Raji (cell line): ENCODE results near the gene SPPL2B.
A peak's percentile ranks its signal among the peaks of the same experiment; 100 is the strongest.

Experiments used
- POLR2A ChIP-seq: IDR thresholded peaks from 2 replicates; pipeline ENCODE4 v1.6.1; 2011; ENCODE audit warnings: low read depth, low read length, control low read depth; ENCODE audit not compliant: insufficient read depth

Gene SPPL2B, protein sequence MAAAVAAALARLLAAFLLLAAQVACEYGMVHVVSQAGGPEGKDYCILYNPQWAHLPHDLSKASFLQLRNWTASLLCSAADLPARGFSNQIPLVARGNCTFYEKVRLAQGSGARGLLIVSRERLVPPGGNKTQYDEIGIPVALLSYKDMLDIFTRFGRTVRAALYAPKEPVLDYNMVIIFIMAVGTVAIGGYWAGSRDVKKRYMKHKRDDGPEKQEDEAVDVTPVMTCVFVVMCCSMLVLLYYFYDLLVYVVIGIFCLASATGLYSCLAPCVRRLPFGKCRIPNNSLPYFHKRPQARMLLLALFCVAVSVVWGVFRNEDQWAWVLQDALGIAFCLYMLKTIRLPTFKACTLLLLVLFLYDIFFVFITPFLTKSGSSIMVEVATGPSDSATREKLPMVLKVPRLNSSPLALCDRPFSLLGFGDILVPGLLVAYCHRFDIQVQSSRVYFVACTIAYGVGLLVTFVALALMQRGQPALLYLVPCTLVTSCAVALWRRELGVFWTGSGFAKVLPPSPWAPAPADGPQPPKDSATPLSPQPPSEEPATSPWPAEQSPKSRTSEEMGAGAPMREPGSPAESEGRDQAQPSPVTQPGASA

DNA sequence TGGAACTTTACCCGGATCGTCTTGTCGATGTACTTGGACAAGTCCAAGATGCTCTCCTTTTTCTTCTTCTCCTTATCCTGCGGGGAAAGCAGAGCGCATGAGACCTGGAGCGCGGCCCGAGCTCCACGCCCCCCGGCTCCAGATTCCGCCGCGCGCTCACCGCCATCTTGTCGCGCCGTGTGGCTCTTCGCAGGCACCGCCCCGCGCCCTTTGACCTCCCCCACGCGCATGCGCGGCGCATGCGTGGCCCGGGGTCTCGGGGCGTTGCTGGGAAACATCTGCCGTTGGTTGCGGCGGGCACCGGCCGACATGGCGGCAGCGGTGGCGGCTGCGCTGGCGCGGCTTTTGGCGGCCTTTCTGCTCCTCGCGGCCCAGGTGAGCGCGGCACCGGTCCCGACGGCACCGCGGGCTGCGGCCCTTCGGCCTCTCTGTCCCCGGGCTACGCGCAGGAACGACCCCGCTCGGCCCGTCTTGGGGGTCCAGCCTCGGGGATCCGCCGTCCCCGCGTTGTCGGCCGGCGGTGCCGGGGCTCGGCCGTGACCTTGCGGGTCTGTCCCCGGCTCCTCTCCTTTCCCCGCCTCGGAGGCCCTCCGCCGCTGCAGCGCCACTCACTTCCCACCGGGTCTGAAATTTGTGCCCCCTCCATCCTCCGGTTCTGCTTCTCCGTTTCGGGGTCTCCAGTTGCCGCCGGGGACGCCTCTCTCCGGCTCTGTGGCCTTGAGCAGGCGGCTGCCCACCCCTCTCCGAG is at the start of gene SPPL2B, which contains the start of gene LSM7:
TSS of gene SPPL2B (plus strand) at position 284 of the 748 bp plus-strand sequence. CDS start at position 310, 26 bp downstream.
TSS of gene LSM7 (minus strand) at position 186 of the 748 bp plus-strand sequence. CDS start at position 166, 20 bp downstream.
- TF ChIP-seq POLR2A: peak; percentile 92

DNA sequence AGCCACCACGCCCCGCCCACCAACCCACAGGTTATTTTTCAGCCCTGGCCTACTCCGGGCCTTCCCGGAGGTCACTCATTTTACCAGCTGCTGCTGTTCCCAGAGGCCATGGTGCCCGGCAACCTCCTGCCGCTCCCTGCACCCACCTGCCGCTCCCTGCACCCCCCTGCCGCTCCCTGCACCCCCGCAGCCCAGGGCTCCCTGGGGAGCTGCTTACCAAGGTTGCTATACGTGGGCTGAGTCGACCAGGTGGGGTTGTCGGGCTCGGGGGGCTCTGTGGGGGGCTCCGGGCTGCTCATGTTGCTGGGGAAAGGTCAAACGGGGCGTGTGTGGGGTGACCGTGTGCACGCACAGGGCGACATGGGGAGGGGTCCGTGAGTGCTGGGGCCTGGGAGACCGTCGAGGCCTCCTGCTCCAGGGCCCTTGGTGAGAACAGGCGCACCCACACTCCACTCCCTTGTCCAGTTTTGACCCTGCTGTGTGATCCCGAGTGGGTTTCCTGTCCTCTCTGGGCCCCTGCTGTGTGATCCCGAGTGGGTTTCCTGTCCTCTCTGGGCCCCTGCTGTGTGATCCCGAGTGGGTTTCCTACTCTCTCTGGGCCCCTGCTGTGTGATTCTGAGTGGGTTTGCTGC is 47.7 kb upstream of the SPPL2B start:
- TF ChIP-seq POLR2A: no peak

DNA sequence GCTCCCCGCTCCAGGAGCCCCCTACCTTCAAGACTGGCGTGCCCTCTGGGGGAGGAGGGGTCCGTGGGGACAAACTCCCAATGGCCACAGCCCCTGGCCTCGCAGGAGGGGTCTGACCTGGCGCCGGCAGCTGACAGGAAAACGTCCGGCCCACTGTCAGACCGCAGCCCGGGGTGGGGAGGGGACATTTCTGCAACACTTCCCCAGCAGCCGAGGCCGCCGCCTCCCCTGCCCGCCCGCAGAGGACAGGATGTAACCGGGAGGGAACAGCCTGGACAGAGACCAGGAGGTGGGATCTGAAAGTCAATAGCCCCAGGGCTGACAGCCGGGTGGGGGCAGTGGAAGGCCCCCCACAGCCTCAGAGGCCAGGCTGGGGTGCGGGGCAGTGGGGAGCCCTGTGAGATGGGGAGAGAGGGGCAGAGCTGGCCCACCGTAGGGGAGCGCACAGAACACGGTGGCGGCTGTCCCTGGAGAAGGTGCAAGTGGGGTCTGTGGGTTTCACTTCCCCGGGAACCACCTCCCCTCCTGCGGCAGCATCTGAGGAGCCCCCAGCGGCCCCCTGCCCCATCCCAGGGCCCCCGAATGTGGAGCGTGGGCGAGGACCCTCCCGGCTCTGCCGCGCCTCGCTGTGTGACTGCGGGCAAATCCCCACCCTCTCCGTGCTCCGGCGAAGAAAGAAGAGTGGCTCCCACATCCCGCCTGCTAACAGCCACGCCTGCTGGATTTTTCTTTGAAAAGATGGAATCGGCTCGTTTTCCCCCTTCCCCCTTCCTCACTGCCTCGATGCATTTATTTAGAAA is 46.2 kb upstream of the SPPL2B start, which contains the start of gene PEAK3:
TSS of gene PEAK3 (minus strand) at position 114 of the 800 bp plus-strand sequence. CDS start 1,244 bp downstream, outside the sequence.
- no peak for TF ChIP-seq POLR2A

DNA sequence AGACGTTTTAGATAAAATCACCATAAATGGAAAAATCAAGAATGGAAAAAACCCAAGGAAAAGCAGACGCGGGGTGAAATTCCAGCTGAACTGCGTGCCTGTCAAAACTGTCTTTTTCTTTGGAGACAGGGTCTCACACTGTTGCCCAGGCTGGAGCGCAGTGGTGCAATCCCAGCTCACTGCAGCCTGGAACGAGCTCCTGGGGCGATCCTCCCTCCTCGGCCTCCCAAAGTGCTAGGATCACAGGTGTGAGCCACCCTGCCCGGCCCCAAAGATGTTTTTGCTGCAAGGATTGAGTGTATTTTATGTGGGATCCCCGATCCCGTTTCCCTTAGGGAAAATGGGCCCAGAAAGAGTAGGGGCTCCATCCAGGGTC is 45.6 kb upstream of the SPPL2B start:
- TF ChIP-seq POLR2A: no peak

DNA sequence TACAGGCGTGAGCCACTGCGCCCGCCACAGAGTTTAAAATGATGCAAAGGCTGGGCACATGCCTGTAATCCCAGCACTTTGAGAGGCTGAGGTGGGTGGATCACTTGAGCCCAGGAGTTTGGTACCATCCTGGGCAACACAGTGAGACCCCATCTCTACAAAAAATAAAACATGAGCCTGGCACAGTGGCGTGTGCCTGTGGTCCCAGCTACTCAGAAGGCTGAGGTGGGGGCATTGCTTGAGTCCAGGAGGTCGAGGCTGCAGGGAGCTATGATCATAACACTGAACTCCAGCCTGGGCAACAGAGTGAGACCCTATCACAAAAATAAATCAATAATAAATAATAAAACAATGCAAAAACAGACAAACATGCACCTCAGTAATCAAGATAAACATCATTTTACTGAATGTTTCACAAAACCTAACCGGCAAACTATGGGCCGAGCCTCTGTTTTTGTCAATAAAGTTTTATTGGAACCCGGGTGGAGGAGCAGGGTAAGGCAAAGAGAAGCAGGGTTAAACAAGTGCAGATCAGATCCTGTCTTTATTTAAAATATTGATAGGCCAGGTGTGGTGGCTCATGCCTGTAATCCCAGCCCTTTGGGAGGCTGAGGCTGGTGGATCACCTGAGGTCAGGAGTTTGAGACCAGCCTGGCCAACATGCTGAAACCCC is 44.5 kb upstream of the SPPL2B start:
- no peak for TF ChIP-seq POLR2A

DNA sequence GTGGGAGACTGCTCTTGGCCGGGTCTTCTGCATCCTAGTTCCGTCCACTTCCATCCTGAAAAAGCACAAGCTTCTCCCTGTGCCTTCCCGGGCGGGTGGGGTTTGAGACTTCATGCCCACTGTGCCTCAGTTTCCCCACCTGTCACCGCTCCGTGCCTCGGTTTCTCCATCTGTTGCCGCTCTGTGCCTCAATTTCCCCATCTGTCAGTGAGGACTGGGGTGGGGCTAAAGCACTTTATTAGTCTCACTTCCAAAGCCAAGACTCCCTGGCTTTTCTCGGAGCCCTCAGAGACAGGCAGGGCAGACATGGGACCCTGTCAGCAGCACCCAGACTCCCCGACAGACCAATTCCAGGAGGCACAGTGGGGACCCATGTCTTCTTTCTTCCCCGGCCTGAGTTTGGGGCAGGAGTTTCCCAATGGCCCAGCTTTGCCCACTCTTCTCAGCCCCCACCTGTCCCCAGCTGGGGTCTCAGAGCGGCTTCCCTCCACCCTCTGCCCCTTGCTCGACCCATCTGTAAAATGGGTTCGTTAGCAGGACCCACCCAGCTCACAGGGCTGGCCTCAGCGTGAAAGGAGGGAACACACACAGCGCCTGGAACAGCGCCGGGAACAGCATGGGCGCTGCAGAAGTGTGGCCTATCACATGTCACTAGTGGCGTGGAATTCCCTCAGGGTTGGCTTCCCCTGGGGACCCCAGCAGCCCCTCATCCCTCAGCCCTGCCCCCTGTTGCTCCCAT is 41.9 kb upstream of the SPPL2B start:
- no peak for TF ChIP-seq POLR2A

DNA sequence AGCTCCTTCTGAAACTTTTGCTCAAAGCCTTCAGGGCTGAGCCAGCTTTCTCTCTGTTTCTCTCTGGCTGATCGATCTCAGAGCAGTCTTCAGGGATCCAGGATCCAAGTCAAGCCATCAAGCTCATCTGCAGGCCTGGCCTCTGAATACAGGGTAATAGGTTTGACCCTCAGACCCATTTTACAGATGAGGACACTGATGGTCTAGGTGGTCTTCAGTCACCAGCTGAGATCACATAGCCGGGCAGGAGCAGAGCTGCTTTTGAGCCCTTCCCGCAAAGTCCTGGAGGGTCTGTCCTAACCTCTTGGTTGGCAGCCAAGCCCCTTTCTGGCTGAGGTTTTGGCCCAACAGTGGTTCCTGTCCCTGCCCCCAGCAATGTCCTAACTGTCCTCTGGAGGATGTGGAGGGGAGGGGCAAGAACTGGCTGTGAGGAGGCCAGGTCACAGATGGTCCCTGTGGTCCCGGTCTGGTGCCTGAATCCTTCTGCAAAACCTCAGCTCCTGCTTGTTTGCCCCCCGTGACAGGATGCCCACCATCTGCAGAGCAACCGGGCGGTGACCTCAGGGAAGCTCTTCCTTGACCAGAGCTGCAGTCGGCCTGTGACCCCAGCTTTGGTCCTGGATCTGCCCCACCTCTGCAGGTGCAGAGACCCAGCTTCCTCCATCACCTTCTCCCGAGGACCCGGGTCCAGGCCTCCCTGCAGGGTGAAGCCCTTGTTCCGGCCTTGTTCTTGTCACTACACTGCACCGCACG is 40.7 kb upstream of the SPPL2B start:
- no peak for TF ChIP-seq POLR2A

DNA sequence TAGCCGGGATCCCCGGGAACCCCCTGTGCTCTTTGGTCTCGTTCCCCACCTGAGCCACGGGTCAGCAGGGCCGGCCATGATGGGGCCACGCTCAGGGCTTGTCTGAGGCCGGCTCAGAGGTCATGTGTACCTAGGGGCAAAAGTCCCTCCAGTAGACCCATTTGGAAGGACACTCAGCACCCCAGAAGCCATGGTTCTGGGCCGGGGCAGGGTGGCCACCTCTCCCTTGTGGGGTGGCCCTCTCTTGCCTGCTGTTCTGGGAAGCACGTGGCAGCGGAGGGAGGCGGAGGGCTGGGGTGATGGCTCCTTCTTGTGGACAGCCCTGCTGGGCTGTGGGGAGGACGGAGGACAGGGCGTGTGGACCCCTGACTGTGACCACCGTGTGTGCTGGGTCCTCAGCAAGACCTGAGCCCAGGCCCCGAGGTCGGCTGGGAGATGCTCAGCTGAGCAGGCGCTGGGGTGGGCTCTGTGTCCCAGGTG is 40.1 kb upstream of the SPPL2B start:
- TF ChIP-seq POLR2A: no peak

DNA sequence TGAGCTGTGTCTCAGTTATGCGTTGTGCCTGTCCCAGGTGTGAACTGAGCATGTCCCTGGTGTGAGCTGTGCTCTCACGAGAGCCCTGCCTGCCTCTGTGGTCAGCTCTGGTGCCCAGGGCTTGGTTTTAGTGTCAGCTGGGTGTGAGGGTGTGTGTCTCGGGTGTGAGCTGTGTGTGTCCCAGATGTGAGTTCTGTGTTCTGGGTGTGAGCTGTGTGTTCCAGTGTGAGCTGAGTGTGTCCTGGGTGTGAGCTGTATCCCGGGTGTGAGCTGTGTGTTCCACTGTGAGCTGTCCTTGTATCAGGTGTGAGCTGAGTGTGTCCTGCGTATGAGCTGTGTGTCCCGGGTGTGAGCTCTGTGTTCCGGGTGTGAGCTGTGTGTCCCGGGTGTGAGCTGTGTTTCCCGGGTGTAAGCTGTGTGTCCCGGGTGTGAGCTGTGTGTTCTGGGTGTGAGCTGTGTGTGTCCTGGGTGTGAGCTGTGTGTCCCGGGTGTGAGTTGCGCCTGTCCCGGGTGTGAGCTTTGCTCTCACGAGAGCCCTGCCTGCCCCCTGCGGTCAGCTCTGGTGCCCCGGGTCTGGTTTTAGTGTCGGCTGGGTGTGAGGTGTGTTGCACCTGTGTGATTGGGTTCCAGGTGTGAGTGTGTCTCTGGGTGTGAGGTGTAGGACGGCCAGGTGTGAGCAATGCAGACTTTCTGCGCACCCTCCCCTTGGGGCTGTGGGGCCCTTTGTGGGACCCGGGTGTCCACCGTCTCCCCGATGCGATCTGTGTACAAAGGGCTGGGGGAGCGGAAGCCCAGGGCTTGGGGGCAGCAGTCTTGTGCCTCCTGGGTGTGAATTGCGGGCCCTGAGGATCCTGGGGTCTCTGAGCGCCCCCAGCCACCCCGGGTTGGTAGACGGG is 39.4 kb upstream of the SPPL2B start:
- TF ChIP-seq POLR2A: no peak

DNA sequence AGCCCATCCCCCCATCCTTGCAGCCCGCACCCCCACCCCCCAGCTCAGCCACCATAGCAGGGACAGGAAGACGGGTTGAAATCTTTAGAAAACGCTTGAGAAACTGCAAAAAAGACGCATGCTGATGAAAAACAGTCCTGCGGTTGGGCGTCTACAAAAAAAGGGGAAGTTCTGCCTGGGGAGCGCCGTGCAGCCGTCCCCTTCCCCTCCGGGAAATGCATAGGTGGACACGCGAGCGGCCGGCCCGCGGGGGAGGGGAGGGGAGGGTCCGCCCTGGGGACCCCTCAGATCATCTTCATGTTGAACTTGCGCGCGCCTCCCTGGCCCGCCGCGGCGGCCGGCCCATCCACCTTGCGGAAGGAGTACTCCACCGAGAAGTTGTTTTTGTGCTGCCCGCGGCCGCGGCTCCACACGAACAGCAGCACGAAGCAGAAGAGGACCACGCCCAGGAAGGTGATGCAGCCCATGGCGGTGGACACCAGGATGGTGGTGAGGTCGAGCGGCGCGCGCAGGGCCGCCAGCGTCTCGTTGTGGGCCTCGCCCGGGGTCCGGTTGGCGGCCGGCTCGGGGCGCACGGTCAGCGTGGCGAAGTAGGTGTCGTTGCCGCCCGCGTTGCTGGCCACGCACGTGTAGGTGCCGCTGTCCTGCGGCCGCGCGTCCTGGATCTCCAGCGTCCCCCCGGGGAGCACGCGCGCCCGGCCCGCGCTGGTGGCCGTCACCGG is 38.6 kb upstream of the SPPL2B start:
- peak; percentile 24; the same call in 1 of the 2 replicates for TF ChIP-seq POLR2A
